Neutrophil (primary cell): ENCODE results near the gene TARBP2.

Experiments used
- H3K27ac ChIP-seq: fragments of 200-600 bp; sonication (generic); 2 replicates; pipeline ENCODE4 v1.5.1; 2016; ENCODE audit warnings: mild to moderate bottlenecking, moderate library complexity
- H3K27me3 ChIP-seq: fragments of 200-600 bp; sonication (generic); 2 replicates; pipeline ENCODE4 v1.6.0; 2016; ENCODE audit warnings: mild to moderate bottlenecking
- H3K36me3 ChIP-seq: fragments of 200-600 bp; sonication (generic); 2 replicates; pipeline ENCODE4 v1.5.1; 2017
- H3K4me1 ChIP-seq, 2 experiments: fragments of 200-600 bp in 1 of 2; sonication (generic) in 1 of 2; 1 replicate in 1 of 2; 2 replicates in 1 of 2; pipeline versions ENCODE4 v1.5.1 to v1.6.1; 2013 to 2016; ENCODE audit warnings: low read depth in 1 of 2, low read length in 1 of 2, mild to moderate bottlenecking in 1 of 2, moderate library complexity in 1 of 2; ENCODE audit not compliant: control insufficient read depth in 1 of 2, insufficient read depth in 1 of 2
- H3K4me3 ChIP-seq, 2 experiments: fragments of 200-600 bp in 1 of 2; sonication (generic) in 1 of 2; 1 replicate in 1 of 2; 2 replicates in 1 of 2; pipeline ENCODE4 v1.5.1; 2013 to 2016; ENCODE audit warnings: low read depth in 1 of 2, low read length in 1 of 2, mild to moderate bottlenecking in 1 of 2, moderate library complexity in 1 of 2
- H3K9me3 ChIP-seq: fragments of 200-600 bp; sonication (generic); 2 replicates; pipeline ENCODE4 v1.5.1; 2016
- CTCF ChIP-seq: fragments of 200-600 bp; sonication (generic); IDR thresholded peaks from 2 replicates; pipeline ENCODE4 v1.5.1; 2016; ENCODE audit warnings: antibody characterized with exemption

TARBP2 gene

GRCh38 chr12:53510181-53510812 is 9.2 kb downstream of the TARBP2 start:
- H3K36me3 ChIP-seq = peaks cover 61% of the 10 kb centered on the region
- H3K27me3 ChIP-seq = no peaks in the 10 kb centered on the region
- no peak overlapping the region for H3K4me3 ChIP-seq
- no peak overlapping the region for H3K27ac ChIP-seq
- no peaks in the 10 kb centered on the region for H3K9me3 ChIP-seq
- H3K4me1 ChIP-seq = peaks cover 7 to 10% of the 10 kb centered on the region in 2 experiments
- no peak for TF ChIP-seq CTCF

- Histone ChIP-seq H3K36me3 (peaks cover 88% of the 10 kb centered on the region), H3K4me1 (peaks cover 0 to 4% of the 10 kb centered on the region in 2 experiments), H3K27me3 (no peaks in the 10 kb centered on the region), H3K4me3 (no peak overlapping the region), H3K9me3 (no peaks in the 10 kb centered on the region), H3K27ac (no peak overlapping the region)
- TF ChIP-seq CTCF = no peak
Observed at GRCh38 chr12:53513712-53514410, 12.8 kb downstream of the TARBP2 start.

- TF ChIP-seq CTCF = no peak
- Histone ChIP-seq H3K4me3 (no peak overlapping the region), H3K27me3 (no peaks in the 10 kb centered on the region), H3K36me3 (peaks cover 97% of the 10 kb centered on the region), H3K9me3 (no peaks in the 10 kb centered on the region), H3K27ac (no peak overlapping the region), H3K4me1 (no peaks in the 10 kb centered on the region)
Observed at GRCh38 chr12:53514628-53515290, 13.7 kb downstream of the TARBP2 start.

GRCh38 chr12:53515291-53515680 is 14.2 kb downstream of the TARBP2 start:
- no peaks in the 10 kb centered on the region for H3K4me1 ChIP-seq
- H3K4me3 ChIP-seq = no peak overlapping the region
- no peak for TF ChIP-seq CTCF
- H3K27me3 ChIP-seq = no peaks in the 10 kb centered on the region
- H3K36me3 ChIP-seq = peaks cover 99% of the 10 kb centered on the region
- H3K9me3 ChIP-seq = no peaks in the 10 kb centered on the region
- H3K27ac ChIP-seq = no peak overlapping the region

- TF ChIP-seq CTCF = no peak
- peaks cover 99% of the 10 kb centered on the region for H3K36me3 ChIP-seq
- H3K27ac ChIP-seq = no peak overlapping the region
- H3K4me1 ChIP-seq = no peaks in the 10 kb centered on the region
- no peaks in the 10 kb centered on the region for H3K27me3 ChIP-seq
- H3K9me3 ChIP-seq = no peaks in the 10 kb centered on the region
- H3K4me3 ChIP-seq = no peak overlapping the region
Observed at GRCh38 chr12:53516758-53517455, 15.8 kb downstream of the TARBP2 start.
